HAP-1 (cell line): Measurements from ENCODE around the gene CAPN14.

Experiments
- DNase-seq, 2 experiments: peaks; one replicate each; pipeline ENCODE4 v3.0.0-alpha.2; 2016 to 2020; ENCODE audit warnings: low spot score in 2 of 2
- H3K27me3 ChIP-seq: fragments of 250-450 bp; sonication (Bioruptor Pico); 2 replicates; pipeline ENCODE4 v1.5.1; 2020; ENCODE audit warnings: low read depth, mild to moderate bottlenecking, moderate library complexity
- H3K36me3 ChIP-seq: fragments of 250-450 bp; sonication (Bioruptor Pico); replicated peaks from 2 replicates; pipeline ENCODE4 v1.5.1; 2020; ENCODE audit warnings: mild to moderate bottlenecking
- H3K4me1 ChIP-seq: fragments of 250-450 bp; sonication (Bioruptor Pico); 2 replicates; pipeline ENCODE4 v1.5.1; 2020; ENCODE audit warnings: mild to moderate bottlenecking
- H3K4me3 ChIP-seq: fragments of 250-450 bp; sonication (Bioruptor Pico); 2 replicates; pipeline ENCODE4 v1.5.1; 2020; ENCODE audit warnings: mild to moderate bottlenecking, moderate library complexity
- H3K9me3 ChIP-seq: fragments of 250-450 bp; sonication (Bioruptor Pico); 2 replicates; pipeline ENCODE4 v1.5.1; 2020; ENCODE audit warnings: mild to moderate bottlenecking, moderate library complexity
- in situ Hi-C: fragments of 300-500 bp; cut with MboI; formaldehyde crosslinking; loops from 3 replicates; pipeline ENCODE4 v1.14.3; 2020; ENCODE audit warnings: low sequenced_read_pairs, inconsistent platforms, mixed read lengths

The CAPN14 gene

GRCh38 chr2:31129375-31130171 is 87.7 kb downstream of the CAPN14 start:
- 0 out of 2 replicates have a peak, but pooled peaks cover 1% of the 10 kb centered on the region for H3K27me3 ChIP-seq
- no peaks in the 10 kb centered on the region for H3K4me1 ChIP-seq
- in situ Hi-C loops: no loop called here
- H3K36me3 ChIP-seq: no peaks in the 10 kb centered on the region
- no peaks in the 10 kb centered on the region for H3K9me3 ChIP-seq
- no peak overlapping the region for H3K4me3 ChIP-seq
- no peak for DNase-seq

DNA sequence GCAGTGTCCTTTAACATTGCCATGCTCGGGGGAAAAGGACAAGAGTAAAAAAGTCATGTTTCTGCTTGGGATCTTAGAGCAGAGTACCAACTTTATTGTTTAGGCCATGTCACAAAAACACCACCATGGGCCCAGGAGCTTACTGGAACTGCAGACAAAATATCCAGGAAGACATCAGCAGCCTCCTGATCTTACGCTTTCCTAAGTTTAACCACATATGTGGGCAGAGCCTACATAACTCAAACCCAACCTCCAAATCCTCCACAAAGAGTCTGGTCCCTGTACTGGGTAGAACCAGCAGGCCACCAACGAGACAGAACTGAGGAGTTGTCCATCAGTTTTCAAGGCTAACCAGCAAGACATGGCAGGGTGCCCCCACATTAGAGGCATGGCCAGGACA is 89.4 kb downstream of the CAPN14 start:
- in situ Hi-C loops: no loop called here
- no peaks in the 10 kb centered on the region for H3K36me3 ChIP-seq

DNA sequence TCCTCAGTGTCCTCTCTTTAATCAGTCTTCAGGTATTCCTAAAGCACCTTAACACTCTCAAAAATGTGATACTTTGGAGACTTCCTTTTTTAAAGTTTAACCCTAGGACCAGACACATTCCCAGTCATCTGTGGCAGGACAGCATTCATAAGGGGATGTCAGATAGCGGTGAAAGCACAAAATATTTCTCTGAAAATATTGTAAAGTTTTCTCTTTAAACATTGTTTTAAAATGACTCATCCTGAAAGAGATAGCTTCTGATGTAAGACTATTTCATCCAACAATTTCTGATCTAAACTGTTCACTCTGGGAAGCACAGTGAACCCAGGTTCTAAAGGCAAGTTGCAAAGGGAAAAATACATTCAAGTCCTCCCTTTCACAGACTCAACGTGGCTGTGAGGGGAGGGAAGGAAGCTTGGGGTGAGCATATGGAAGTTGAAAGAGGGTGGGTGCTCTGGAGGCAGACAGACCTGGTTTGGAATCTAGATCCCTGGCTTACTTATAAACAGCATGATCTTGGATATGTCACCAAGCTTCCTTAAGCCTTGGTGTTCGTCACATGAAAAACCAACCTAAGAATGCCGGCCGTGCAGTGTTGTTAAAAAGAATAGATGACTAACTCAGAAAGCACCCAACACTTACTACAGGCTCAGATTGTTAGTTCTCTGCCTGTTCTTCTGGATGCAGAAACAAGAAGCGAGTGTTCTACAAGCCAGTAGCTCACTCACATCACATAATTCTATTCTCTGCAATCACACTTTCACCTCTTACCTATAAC is 91.2 kb downstream of the CAPN14 start:
- no peak overlapping the region for H3K4me3 ChIP-seq
- no peaks in the 10 kb centered on the region for H3K4me1 ChIP-seq
- in situ Hi-C loops: no loop called here
- H3K9me3 ChIP-seq: no peaks in the 10 kb centered on the region
- no peak for DNase-seq
- H3K27me3 ChIP-seq: no peaks in the 10 kb centered on the region
- no peaks in the 10 kb centered on the region for H3K36me3 ChIP-seq

More for the DNA sequence above, 89.4 kb downstream of the CAPN14 start:
- no peaks in the 10 kb centered on the region for H3K27me3 ChIP-seq
- no peaks in the 10 kb centered on the region for H3K9me3 ChIP-seq
- no peak overlapping the region for H3K4me3 ChIP-seq
- H3K4me1 ChIP-seq: no peaks in the 10 kb centered on the region
- no peak for DNase-seq

- no peaks in the 10 kb centered on the region for H3K4me1 ChIP-seq
- in situ Hi-C loops: no loop called here
- DNase-seq: no peak
These were observed 92.4 kb downstream of the CAPN14 start for GRCh38 chr2:31124904-31125303.

More at GRCh38 chr2:31124904-31125303, 92.4 kb downstream of the CAPN14 start:
- H3K27me3 ChIP-seq: no peaks in the 10 kb centered on the region
- H3K9me3 ChIP-seq: no peaks in the 10 kb centered on the region
- no peak overlapping the region for H3K4me3 ChIP-seq
- no peaks in the 10 kb centered on the region for H3K36me3 ChIP-seq
